Measurements from ENCODE around the gene SLC4A3.
"Not testable (repeated sequence)": the region's sequence is repeated elsewhere in the genome, so short reads cannot be mapped to it uniquely, and the experiment has no call there.

SLC4A3 gene

DNA sequence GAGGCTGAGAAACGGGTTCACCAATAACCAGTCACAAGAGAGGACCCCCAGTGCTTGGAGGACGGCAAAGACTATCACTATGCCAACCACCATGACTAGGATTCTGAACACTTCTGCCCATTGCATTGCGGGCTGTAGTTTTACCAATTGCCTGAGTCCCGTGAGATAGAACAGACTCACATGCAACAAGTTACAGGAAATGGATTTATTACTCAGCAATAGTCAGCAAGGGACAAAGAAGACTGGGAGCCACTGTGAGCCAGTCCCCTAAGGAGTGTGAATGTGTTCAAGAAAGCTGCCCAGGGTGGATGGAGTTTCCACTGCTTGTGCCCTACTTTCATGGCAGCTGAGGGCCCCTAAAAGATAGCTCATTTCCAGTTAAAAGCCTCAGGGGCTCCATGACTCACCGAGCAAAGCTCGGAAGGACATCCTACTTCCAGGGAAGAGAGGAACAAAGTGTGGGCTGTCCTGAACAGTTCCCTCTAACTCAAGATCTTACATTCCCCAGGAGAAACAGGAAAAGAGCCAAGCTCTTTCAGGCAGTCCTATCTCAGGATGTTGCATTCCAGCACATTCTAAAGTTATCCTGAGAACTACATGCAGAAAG is 54.4 kb downstream of the SLC4A3 start:
- peaks cover 4% of the 10 kb centered on the region for H3K9me3 ChIP-seq (ENCODE audit: insufficient read depth, low read length, severe bottlenecking)
- no peak overlapping the region for H3K27ac ChIP-seq (ENCODE audit: low read length)
- H3K4me3 ChIP-seq (ENCODE audit: low read depth in 1 of 2, low read length in 2 of 2): no peak overlapping the region
- H3K36me3 ChIP-seq (ENCODE audit: insufficient read depth, low read length): no peaks in the 10 kb centered on the region
- no peak overlapping the region for H3K4me2 ChIP-seq (ENCODE audit: insufficient read depth, low read length)
- no peak overlapping the region for H2AFZ ChIP-seq (ENCODE audit: low read depth, low read length)
- TF ChIP-seq, protein P1, sequence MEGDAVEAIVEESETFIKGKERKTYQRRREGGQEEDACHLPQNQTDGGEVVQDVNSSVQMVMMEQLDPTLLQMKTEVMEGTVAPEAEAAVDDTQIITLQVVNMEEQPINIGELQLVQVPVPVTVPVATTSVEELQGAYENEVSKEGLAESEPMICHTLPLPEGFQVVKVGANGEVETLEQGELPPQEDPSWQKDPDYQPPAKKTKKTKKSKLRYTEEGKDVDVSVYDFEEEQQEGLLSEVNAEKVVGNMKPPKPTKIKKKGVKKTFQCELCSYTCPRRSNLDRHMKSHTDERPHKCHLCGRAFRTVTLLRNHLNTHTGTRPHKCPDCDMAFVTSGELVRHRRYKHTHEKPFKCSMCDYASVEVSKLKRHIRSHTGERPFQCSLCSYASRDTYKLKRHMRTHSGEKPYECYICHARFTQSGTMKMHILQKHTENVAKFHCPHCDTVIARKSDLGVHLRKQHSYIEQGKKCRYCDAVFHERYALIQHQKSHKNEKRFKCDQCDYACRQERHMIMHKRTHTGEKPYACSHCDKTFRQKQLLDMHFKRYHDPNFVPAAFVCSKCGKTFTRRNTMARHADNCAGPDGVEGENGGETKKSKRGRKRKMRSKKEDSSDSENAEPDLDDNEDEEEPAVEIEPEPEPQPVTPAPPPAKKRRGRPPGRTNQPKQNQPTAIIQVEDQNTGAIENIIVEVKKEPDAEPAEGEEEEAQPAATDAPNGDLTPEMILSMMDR (IDR thresholded peaks at IDR 0.05; ENCODE audit: borderline replicate concordance, extremely low read depth, low read length, poor library complexity, severe bottlenecking): no peak
- TF ChIP-seq EZH2 (IDR thresholded peaks at IDR 0.05; ENCODE audit: borderline replicate concordance, low read depth, low read length, severe bottlenecking): no peak
- no peaks in the 10 kb centered on the region for H3K4me1 ChIP-seq (ENCODE audit: insufficient read depth, low read length)
- ATAC-seq (ENCODE audit: insufficient read depth, low read depth) (no peak), DNase-seq (no peak)
- peaks cover 5% of the 10 kb centered on the region for H3K27me3 ChIP-seq (ENCODE audit: insufficient read depth, low read length, poor library complexity)
- H3K9ac ChIP-seq (ENCODE audit: low read depth, low read length): no peak overlapping the region
- H3K79me2 ChIP-seq (ENCODE audit: insufficient read depth, low read length): no peaks in the 10 kb centered on the region
- H4K20me1 ChIP-seq (ENCODE audit: insufficient read depth, low read length): no peaks in the 10 kb centered on the region

DNA sequence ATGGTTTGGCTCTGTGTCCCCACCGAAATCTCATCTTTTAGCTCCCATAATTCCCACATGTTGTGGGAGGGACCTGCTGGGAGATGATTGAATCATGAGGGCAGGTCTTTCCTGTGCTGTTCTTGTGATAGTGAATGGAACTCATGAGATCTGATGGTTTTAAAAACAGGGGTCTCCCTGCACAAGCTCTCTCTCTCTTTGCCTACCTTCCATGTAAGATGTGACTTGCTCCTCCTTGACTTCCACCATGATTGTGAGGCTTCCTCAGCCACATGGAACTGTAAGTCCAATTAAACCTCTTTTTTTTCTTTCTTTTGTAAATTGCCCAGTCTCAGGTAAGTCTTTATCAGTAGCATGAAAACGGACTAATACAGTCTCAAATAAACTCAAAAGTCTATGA is 56.0 kb downstream of the SLC4A3 start:
- H4K20me1 ChIP-seq (ENCODE audit: insufficient read depth, low read length); H3K27ac ChIP-seq (ENCODE audit: low read length); H3K9me3 ChIP-seq (ENCODE audit: insufficient read depth, low read length, severe bottlenecking); H3K4me3 ChIP-seq (ENCODE audit: low read depth in 1 of 2, low read length in 2 of 2); H3K79me2 ChIP-seq (ENCODE audit: insufficient read depth, low read length); H3K4me1 ChIP-seq (ENCODE audit: insufficient read depth, low read length); H3K9ac ChIP-seq (ENCODE audit: low read depth, low read length); H3K36me3 ChIP-seq (ENCODE audit: insufficient read depth, low read length); H3K27me3 ChIP-seq (ENCODE audit: insufficient read depth, low read length, poor library complexity); H3K4me2 ChIP-seq (ENCODE audit: insufficient read depth, low read length); ATAC-seq (ENCODE audit: insufficient read depth, low read depth); DNase-seq; H2AFZ ChIP-seq (ENCODE audit: low read depth, low read length): not testable (repeated sequence)

DNA sequence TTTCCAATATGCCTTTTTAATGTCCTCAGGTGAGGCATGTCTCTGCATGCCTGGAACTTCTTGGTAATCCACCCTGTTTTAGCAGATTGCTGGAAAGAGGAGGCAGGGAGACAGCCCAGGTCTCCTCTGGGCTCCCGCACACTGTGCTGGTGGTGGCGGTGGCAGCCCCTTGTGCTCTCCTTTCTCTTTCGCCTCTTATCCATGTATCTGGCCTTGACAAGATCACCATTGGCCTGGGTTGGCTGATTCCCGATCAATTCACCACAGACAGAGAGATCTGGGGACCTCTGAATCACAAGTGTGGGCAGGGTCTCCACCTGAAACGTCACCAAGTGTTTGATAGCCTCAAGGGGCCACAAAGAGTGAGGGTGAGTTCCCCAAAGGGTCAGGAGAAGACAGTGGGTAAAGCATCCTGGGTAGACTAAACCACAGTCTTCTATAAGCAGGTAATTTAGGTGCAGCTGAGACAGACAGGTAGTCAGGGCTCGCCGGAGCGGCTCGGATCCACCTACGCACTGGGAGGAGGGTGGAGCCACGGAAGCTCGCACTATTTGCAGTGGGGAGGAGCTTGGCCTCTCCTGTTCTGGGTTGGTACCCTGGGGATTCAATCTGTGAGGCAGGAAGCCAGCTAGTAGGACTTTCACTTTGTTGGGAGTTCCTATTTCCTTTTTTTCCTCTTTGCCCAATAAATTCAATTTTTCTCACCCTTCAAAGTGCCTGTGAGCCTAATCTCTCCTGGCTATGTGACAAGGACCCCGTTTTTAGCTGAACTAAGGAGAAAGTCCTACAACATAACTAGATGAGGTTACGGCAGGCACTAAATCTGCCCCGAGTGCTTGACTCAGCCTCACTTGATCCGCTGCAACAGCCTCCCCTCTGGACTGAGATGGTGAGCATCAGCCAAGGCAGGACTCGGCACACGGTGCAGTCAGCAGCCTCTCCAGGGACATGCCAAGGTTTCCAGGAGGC is 57.6 kb downstream of the SLC4A3 start:
- Histone ChIP-seq H3K36me3 (ENCODE audit: insufficient read depth, low read length) (no peaks in the 10 kb centered on the region), H3K27ac (ENCODE audit: low read length) (no peak overlapping the region), H2AFZ (ENCODE audit: low read depth, low read length) (no peak overlapping the region), H3K4me1 (ENCODE audit: insufficient read depth, low read length) (no peaks in the 10 kb centered on the region), H3K4me3 (ENCODE audit: low read depth in 1 of 2, low read length in 2 of 2) (no peak overlapping the region), H3K4me2 (ENCODE audit: insufficient read depth, low read length) (no peak overlapping the region), H4K20me1 (ENCODE audit: insufficient read depth, low read length) (no peaks in the 10 kb centered on the region), H3K27me3 (ENCODE audit: insufficient read depth, low read length, poor library complexity) (peaks cover 5% of the 10 kb centered on the region), H3K9ac (ENCODE audit: low read depth, low read length) (no peak overlapping the region), H3K9me3 (ENCODE audit: insufficient read depth, low read length, severe bottlenecking) (peaks cover 4% of the 10 kb centered on the region), H3K79me2 (ENCODE audit: insufficient read depth, low read length) (no peaks in the 10 kb centered on the region)
- TF ChIP-seq, protein P1 (IDR thresholded peaks at IDR 0.05; ENCODE audit: borderline replicate concordance, extremely low read depth, low read length, poor library complexity, severe bottlenecking): no peak
- TF ChIP-seq EZH2 (IDR thresholded peaks at IDR 0.05; ENCODE audit: borderline replicate concordance, low read depth, low read length, severe bottlenecking): no peak
- no peak for DNase-seq
- ATAC-seq (ENCODE audit: insufficient read depth, low read depth): no peak

DNA sequence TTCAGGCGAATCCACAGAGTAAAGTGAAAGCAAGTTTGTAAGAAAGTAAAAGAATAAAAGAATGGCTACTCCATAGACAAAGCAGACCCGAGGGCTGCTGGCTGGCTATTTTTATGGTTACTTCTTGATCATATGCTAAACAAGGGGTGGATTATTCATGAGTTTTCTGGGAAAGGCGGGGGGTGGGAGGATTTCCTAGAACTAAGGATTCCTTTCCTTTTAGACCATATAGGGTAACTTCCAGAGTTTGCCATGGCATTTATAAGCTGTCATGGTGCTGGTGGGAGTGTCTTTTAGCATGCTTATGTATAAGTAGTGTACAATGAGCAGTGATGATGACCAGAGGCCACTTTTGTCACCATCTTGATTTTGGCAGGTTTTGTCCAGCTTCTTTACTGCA is 59.8 kb downstream of the SLC4A3 start:
- H4K20me1 ChIP-seq (ENCODE audit: insufficient read depth, low read length): no peaks in the 10 kb centered on the region
- no peak overlapping the region for H3K27ac ChIP-seq (ENCODE audit: low read length)
- H3K27me3 ChIP-seq (ENCODE audit: insufficient read depth, low read length, poor library complexity): peaks cover 5% of the 10 kb centered on the region
- H2AFZ ChIP-seq (ENCODE audit: low read depth, low read length): no peak overlapping the region
- no peaks in the 10 kb centered on the region for H3K4me1 ChIP-seq (ENCODE audit: insufficient read depth, low read length)
- no peaks in the 10 kb centered on the region for H3K79me2 ChIP-seq (ENCODE audit: insufficient read depth, low read length)
- no peak overlapping the region for H3K9ac ChIP-seq (ENCODE audit: low read depth, low read length)
- no peak overlapping the region for H3K4me2 ChIP-seq (ENCODE audit: insufficient read depth, low read length)
- H3K36me3 ChIP-seq (ENCODE audit: insufficient read depth, low read length): no peaks in the 10 kb centered on the region
- TF ChIP-seq, protein P1 (IDR thresholded peaks at IDR 0.05; ENCODE audit: borderline replicate concordance, extremely low read depth, low read length, poor library complexity, severe bottlenecking): no peak
- TF ChIP-seq EZH2 (IDR thresholded peaks at IDR 0.05; ENCODE audit: borderline replicate concordance, low read depth, low read length, severe bottlenecking): no peak
- peaks cover 4% of the 10 kb centered on the region for H3K9me3 ChIP-seq (ENCODE audit: insufficient read depth, low read length, severe bottlenecking)
- no peak for DNase-seq
- ATAC-seq (ENCODE audit: insufficient read depth, low read depth): no peak
- H3K4me3 ChIP-seq (ENCODE audit: low read depth in 1 of 2, low read length in 2 of 2): no peak overlapping the region

Measured in DND-41 (cell line).